ENCODE results near the gene PNP. TPM values are rescaled to one million over a fixed set of nuclear protein-coding genes. Genes with fewer than 3 reads are reported as not detected.

PNP gene
- total RNA-seq, 1 donor from 2014 or later = 32.8 TPM

DNA sequence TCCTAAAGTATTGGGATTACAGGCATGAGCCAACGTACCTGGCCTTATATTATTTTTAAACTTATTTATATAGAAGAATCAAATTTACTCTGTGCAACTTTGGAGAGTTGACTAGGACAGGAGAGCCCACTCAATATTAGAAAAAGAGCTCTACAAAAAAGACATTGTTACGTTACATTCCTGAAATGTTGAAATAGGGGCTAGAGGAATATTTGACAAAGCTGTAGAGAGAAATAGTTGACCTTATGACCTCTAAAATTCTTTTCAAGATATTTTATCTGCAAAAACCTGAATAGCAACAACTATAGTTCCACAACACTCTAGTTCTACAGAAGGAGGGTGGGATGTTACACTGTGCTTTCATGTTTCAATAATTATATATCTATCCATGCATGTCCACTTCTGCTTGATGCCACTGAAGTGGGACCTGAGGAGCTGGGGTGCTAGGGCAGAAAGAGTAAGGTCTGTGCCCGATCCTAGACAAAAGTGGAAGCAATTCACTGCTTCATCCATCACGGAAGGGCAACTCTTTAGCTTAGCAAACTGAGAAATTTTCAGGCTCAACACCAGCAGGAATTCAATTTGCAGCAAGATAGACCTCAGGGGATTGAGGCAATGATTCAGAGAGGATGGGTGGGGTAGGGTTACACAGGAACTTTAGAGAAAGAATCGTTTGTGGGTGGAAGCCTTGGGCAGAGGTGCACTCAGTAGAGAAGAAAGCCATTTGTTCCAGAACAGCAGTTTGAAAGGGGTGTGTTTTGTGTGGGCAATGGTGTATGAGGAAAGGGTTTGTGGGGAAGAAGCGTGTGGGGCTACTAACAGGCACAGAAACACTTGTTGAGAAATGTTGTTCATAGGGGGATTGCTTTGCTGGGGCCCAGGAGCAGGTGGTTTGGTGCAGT is 20.1 kb downstream of the PNP start:
- TF ChIP-seq CTCF (IDR thresholded peaks at IDR 0.05) = no peak
- H3K27ac ChIP-seq = no peak overlapping the region
- intact Hi-C loops (cut with DNase I) = no loop called here
- peak; percentile 31 for ATAC-seq
- no peaks in the 10 kb centered on the region for H3K27me3 ChIP-seq
- no peak overlapping the region for H3K4me3 ChIP-seq
- no peaks in the 10 kb centered on the region for H3K36me3 ChIP-seq
- peaks cover 2% of the 10 kb centered on the region for H3K4me1 ChIP-seq
- no peaks in the 10 kb centered on the region for H3K9me3 ChIP-seq
- no peak for DNase-seq

GRCh38 chr14:20490563-20490962 is 21.4 kb downstream of the PNP start:
- Histone ChIP-seq H3K27me3 (no peaks in the 10 kb centered on the region), H3K27ac (no peak overlapping the region), H3K36me3 (no peaks in the 10 kb centered on the region), H3K4me3 (no peak overlapping the region), H3K4me1 (peaks cover 2% of the 10 kb centered on the region), H3K9me3 (no peaks in the 10 kb centered on the region)
- ATAC-seq (no peak), DNase-seq (no peak)
- intact Hi-C loops (cut with DNase I) = no loop called here
- no peak for TF ChIP-seq CTCF (IDR thresholded peaks at IDR 0.05)

DNA sequence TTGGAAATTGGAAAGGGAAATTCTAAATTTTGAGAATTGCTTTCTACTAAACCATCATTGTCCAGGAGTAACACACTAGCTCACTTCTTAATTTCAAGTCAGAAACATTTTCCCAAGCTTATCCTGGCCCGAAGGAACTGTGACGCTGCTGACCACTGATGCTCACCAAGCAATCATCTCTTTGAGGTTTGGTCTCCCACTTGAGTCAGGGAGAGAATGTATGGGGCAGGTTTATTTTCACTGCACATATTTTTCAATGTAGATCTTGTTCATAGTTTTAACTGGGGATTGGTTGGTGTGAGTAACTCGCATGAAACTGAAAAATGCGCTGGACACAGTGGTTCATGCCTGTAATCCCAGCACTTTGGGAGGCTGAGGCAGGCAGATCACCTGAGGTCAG is 23.3 kb downstream of the PNP start:
- no peak for DNase-seq
- Histone ChIP-seq H3K27ac (no peak overlapping the region), H3K36me3 (no peaks in the 10 kb centered on the region), H3K4me3 (no peak overlapping the region), H3K9me3 (no peaks in the 10 kb centered on the region), H3K27me3 (no peaks in the 10 kb centered on the region), H3K4me1 (no peaks in the 10 kb centered on the region)
- intact Hi-C loops (cut with DNase I) = no loop called here
- no peak for TF ChIP-seq CTCF (IDR thresholded peaks at IDR 0.05)
- ATAC-seq = no peak

DNA sequence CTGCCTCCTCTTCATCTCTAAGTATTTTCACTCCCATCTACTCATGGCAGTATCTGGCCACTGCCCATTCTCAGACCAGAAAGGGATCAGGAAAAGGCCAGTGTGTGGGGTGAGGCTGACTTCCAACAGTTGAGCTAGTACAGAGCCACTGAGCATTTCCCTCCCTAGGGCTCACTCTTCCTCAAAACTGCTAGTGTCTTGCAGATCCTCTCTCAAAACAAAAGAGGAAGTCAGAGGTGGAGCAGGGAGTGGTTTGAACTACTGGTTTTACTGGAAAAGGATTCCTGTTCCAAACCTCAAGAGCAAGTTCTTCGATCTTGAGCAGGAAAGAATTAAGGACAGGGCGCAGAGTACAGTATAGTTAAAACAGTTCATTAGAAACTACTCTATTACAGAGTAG is 24.4 kb downstream of the PNP start:
- ATAC-seq = peak; percentile 90
- intact Hi-C loops (cut with DNase I) = no loop called here
- no peaks in the 10 kb centered on the region for H3K27me3 ChIP-seq
- no peaks in the 10 kb centered on the region for H3K4me1 ChIP-seq
- H3K9me3 ChIP-seq = no peaks in the 10 kb centered on the region
- no peaks in the 10 kb centered on the region for H3K36me3 ChIP-seq
- H3K4me3 ChIP-seq = no peak overlapping the region
- H3K27ac ChIP-seq = no peak overlapping the region
- no peak for DNase-seq
- TF ChIP-seq CTCF (IDR thresholded peaks at IDR 0.05) = no peak

- no peak overlapping the region for H3K4me3 ChIP-seq
- H3K4me1 ChIP-seq = no peaks in the 10 kb centered on the region
- TF ChIP-seq CTCF (IDR thresholded peaks at IDR 0.05) = no peak
- H3K27me3 ChIP-seq = no peaks in the 10 kb centered on the region
- H3K27ac ChIP-seq = no peak overlapping the region
- ATAC-seq (peak; percentile 35), DNase-seq (no peak)
- intact Hi-C loops (cut with DNase I) = no loop called here
- no peaks in the 10 kb centered on the region for H3K36me3 ChIP-seq
- H3K9me3 ChIP-seq = no peaks in the 10 kb centered on the region
Measured at GRCh38 chr14:20494935-20495766, 25.9 kb downstream of the PNP start.
